BJ (cell line): Measurements from ENCODE around the gene LAMTOR4. TPM values are rescaled to one million over a fixed set of nuclear protein-coding genes. Genes with fewer than 3 reads are reported as not detected.

Source experiments
- CTCF ChIA-PET: fragments of 350-600 bp; formaldehyde crosslinking; extraction: SDS; loops from one replicate; lab custom pipeline; 2021; ENCODE audit warnings: antibody characterized with exemption, inconsistent platforms; lab: Yijun Ruan, JAX
- POLR2A ChIA-PET: fragments of 300-600 bp; sonication (Branson Sonifier 250); formaldehyde crosslinking; extraction: SDS; loops from one replicate; lab custom pipeline; 2021; ENCODE audit warnings: antibody characterized with exemption; lab: Charles Lee
- DNase-seq: peaks from one replicate; pipeline ENCODE4 v3.0.0-alpha.2; 2011; ENCODE audit warnings: low read depth
- H3K27me3 ChIP-seq: 2 replicates; pipeline ENCODE4 v1.6.0; 2011; ENCODE audit warnings: low read length; ENCODE audit not compliant: control insufficient read depth, insufficient read depth
- H3K36me3 ChIP-seq: 2 replicates; pipeline ENCODE4 v1.5.1; 2011; ENCODE audit warnings: low read length; ENCODE audit not compliant: control insufficient read depth, insufficient read depth
- H3K4me3 ChIP-seq: 2 replicates; pipeline ENCODE4 v1.5.1; 2011; ENCODE audit warnings: low read depth, mild to moderate bottlenecking, control low read depth, low read length
- polyA plus RNA-seq: library from polyadenylated mRNA; depleted of rRNA; stranded (reverse); fragments of >200 nt; gene quantifications from 2 replicates; pipeline ENCODE4 v1.2.3, GENCODE V29; 2011
- TF ChIP-seq, protein P1 (sequence below): IDR thresholded peaks from 2 replicates; pipeline ENCODE4 v1.5.1; 2011; ENCODE audit warnings: low read depth, mild to moderate bottlenecking, control low read depth, inconsistent platforms, low read length, moderate library complexity; ENCODE audit not compliant: insufficient read depth

The LAMTOR4 gene
- polyA plus RNA-seq, 1 experiment, result 193 TPM

DNA sequence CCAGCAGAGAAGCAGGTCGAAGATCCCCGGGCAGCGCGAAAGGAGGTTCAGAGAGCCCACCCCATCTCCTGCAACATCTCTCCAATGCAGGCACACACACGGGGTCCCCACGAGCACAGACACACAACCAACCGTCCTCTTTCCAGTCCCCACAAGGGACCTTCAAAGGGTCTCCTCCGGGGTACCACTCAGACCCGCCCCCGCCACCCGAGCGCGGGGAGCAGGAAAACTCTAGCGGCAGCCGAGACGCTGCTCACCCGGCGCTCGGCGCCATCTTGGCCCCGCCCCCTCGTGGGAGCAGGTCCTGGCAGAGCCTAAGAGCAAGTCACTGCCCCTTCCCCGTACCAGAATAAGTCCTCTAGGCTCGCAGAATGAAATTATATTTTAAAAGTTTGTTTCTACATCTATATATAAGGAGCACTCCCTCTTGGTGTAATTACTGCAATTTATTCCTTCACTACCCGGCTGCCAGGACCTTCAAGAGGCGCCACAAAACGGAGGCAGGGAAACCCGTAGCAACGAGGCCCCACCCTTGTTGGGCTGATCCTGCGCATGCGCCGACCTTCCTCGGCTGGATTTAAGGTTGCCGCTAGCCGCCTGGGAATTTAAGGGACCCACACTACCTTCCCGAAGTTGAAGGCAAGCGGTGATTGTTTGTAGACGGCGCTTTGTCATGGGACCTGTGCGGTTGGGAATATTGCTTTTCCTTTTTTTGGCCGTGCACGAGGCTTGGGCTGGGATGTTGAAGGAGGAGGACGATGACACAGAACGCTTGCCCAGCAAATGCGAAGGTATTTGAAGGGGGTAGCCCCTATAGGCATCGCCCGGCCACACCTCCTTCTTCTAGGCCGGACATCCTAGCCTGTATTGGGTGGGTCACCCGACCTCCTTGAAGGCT, 29.4 kb upstream of the LAMTOR4 start, which contains the start of the genes CNPY4 and TAF6:
TSS of gene CNPY4 (plus strand) at position 563 of the 898 bp plus-strand sequence. CDS start at position 674, 111 bp downstream.
TSS of gene TAF6 (minus strand) at position 287 of the 898 bp plus-strand sequence. CDS start 5,149 bp downstream, outside the sequence.
- DNase-seq, result peak; percentile 68
- Histone ChIP-seq H3K4me3 (peak within 1 kb of the TSS; percentile 78), H3K27me3 (no peaks in the 10 kb centered on the region), H3K36me3 (peaks cover 4% of the 10 kb centered on the region; the same call in 1 of the 2 replicates)
- CTCF ChIA-PET, result no interaction called here
- TF ChIP-seq, protein P1, sequence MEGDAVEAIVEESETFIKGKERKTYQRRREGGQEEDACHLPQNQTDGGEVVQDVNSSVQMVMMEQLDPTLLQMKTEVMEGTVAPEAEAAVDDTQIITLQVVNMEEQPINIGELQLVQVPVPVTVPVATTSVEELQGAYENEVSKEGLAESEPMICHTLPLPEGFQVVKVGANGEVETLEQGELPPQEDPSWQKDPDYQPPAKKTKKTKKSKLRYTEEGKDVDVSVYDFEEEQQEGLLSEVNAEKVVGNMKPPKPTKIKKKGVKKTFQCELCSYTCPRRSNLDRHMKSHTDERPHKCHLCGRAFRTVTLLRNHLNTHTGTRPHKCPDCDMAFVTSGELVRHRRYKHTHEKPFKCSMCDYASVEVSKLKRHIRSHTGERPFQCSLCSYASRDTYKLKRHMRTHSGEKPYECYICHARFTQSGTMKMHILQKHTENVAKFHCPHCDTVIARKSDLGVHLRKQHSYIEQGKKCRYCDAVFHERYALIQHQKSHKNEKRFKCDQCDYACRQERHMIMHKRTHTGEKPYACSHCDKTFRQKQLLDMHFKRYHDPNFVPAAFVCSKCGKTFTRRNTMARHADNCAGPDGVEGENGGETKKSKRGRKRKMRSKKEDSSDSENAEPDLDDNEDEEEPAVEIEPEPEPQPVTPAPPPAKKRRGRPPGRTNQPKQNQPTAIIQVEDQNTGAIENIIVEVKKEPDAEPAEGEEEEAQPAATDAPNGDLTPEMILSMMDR, result no peak
- POLR2A ChIA-PET, result no interaction called here

GRCh38 chr7:100119970-100120732, 28.6 kb upstream of the LAMTOR4 start:
- DNase-seq, result peak; percentile 18
- ChIA-PET CTCF (interaction anchor here (1.0 kb wide), 1 partner anchor 128 kb away, joined by 3 read pairs; no protein-coding TSS in a partner anchor), POLR2A (no interaction called here)
- TF ChIP-seq, protein P1, result no peak
- Histone ChIP-seq H3K36me3 (0 out of 2 replicates have a peak, but pooled peaks cover 2% of the 10 kb centered on the region), H3K4me3 (peak overlapping the region; percentile 66), H3K27me3 (no peaks in the 10 kb centered on the region)

- POLR2A ChIA-PET, result interaction anchor here (1.0 kb wide), 1 partner anchor 20 kb away, joined by 4 read pairs; no protein-coding TSS in a partner anchor
These were observed 28.0 kb upstream of the LAMTOR4 start for GRCh38 chr7:100120733-100121036.

DNA sequence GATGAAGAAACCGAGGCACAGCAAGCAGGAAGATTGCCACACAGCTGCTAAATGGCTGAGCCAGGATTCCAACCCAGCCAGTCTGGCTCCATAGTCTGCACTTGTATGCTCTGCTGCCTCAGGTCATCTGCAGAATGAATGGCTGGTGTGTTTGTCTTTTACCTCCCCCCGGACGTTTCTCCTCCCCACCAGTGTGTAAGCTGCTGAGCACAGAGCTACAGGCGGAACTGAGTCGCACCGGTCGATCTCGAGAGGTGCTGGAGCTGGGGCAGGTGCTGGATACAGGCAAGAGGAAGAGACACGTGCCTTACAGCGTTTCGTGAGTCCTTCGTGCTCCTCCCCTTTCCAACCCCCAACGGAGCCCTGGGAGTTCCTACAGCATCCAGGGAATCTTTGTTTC, 26.7 kb upstream of the LAMTOR4 start:
- TF ChIP-seq, protein P1, result no peak
- H3K36me3 ChIP-seq, result 0 out of 2 replicates have a peak, but pooled peaks cover 2% of the 10 kb centered on the region
- H3K4me3 ChIP-seq, result no peak overlapping the region
- ChIA-PET CTCF (interaction anchor here (1.1 to 2.1 kb wide), 2 partner anchors 10 to 12 kb away, joined by 3 to 4 read pairs; no protein-coding TSS in a partner anchor), POLR2A (no interaction called here)
- no peak for DNase-seq
- H3K27me3 ChIP-seq, result no peaks in the 10 kb centered on the region

More at GRCh38 chr7:100120733-100121036, 28.0 kb upstream of the LAMTOR4 start:
- 0 out of 2 replicates have a peak, but pooled peaks cover 2% of the 10 kb centered on the region for H3K36me3 ChIP-seq
- peak overlapping the region; percentile 66 for H3K4me3 ChIP-seq
- TF ChIP-seq, protein P1, result no peak
- CTCF ChIA-PET, result interaction anchor here (1.0 kb wide), 1 partner anchor 129 kb away, joined by 3 read pairs; no protein-coding TSS in a partner anchor
- DNase-seq, result no peak
- H3K27me3 ChIP-seq, result no peaks in the 10 kb centered on the region
